Astrocyte (in vitro differentiated cells and primary cell): Measurements from ENCODE around the gene TFF2.

Source experiments
- EZH2 ChIP-seq: IDR thresholded peaks from 2 replicates; pipeline ENCODE4 v1.6.1; 2012; ENCODE audit warnings: mild to moderate bottlenecking, low read length, inconsistent platforms; ENCODE audit not compliant: insufficient read depth
- TF ChIP-seq, protein P1 (sequence below): IDR thresholded peaks from 2 replicates; pipeline ENCODE4 v1.5.1; 2011; ENCODE audit warnings: low read depth, mild to moderate bottlenecking, inconsistent platforms, low read length, moderate library complexity; ENCODE audit not compliant: insufficient read depth

GRCh38 chr21:42392731-42393442 is 42.1 kb upstream of the TFF2 start:
- TF ChIP-seq, protein P1, sequence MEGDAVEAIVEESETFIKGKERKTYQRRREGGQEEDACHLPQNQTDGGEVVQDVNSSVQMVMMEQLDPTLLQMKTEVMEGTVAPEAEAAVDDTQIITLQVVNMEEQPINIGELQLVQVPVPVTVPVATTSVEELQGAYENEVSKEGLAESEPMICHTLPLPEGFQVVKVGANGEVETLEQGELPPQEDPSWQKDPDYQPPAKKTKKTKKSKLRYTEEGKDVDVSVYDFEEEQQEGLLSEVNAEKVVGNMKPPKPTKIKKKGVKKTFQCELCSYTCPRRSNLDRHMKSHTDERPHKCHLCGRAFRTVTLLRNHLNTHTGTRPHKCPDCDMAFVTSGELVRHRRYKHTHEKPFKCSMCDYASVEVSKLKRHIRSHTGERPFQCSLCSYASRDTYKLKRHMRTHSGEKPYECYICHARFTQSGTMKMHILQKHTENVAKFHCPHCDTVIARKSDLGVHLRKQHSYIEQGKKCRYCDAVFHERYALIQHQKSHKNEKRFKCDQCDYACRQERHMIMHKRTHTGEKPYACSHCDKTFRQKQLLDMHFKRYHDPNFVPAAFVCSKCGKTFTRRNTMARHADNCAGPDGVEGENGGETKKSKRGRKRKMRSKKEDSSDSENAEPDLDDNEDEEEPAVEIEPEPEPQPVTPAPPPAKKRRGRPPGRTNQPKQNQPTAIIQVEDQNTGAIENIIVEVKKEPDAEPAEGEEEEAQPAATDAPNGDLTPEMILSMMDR: no peak
- no peak for TF ChIP-seq EZH2
